PC-3 (cell line): ENCODE results near the gene MAP3K20.

Experiments used
- CTCF ChIP-seq: fragments of 300-600 bp; sonication (generic); conservative IDR thresholded peaks from 2 replicates; pipeline ENCODE4 v1.5.1; 2017; ENCODE audit warnings: antibody characterized with exemption, low read depth, mild to moderate bottlenecking, low read length
- EZH2 ChIP-seq: fragments of 300-600 bp; sonication (generic); IDR thresholded peaks from one replicate; pipeline ENCODE4 v1.6.1; 2017; ENCODE audit warnings: antibody characterized with exemption, mild to moderate bottlenecking, low read length; ENCODE audit not compliant: unreplicated experiment

- TF ChIP-seq CTCF (no peak), EZH2 (no peak)
These were observed 123.6 kb downstream of the MAP3K20 start for GRCh38 chr2:173199294-173199693.
